SU-DHL-6 (cell line): ENCODE data around the gene PTCD1.
"Not testable (repeated sequence)": the region's sequence is repeated elsewhere in the genome, so short reads cannot be mapped to it uniquely, and the experiment has no call there.

ENCODE experiments used
- H2AFZ ChIP-seq: fragments of 200-600 bp; sonication (generic); 2 replicates; pipeline ENCODE4 v1.6.1; 2014; ENCODE audit warnings: low read depth, mild to moderate bottlenecking, moderate library complexity, mixed read lengths, antibody characterized with exemption, low read length; ENCODE audit not compliant: severe bottlenecking
- H3F3A ChIP-seq: fragments of 200-600 bp; shearing (Covaris generic); 2 replicates; pipeline ENCODE4 v1.6.0; 2016; ENCODE audit warnings: antibody characterized with exemption, mild to moderate bottlenecking; ENCODE audit not compliant: insufficient read depth
- H3K27ac ChIP-seq: fragments of 200-600 bp; sonication (generic); 2 replicates; pipeline ENCODE4 v1.5.1; 2016; ENCODE audit warnings: low read depth, mild to moderate bottlenecking, low read length, moderate library complexity, mixed read lengths
- H3K27me3 ChIP-seq: fragments of 200-600 bp; sonication (generic), shearing (Covaris generic); 2 replicates; pipeline ENCODE4 v1.6.0; 2014; ENCODE audit warnings: mild to moderate bottlenecking, low read length
- H3K36me3 ChIP-seq: fragments of 200-600 bp; sonication (generic); 2 replicates; pipeline ENCODE4 v1.6.1; 2014; ENCODE audit warnings: mild to moderate bottlenecking, low read length, mixed read lengths
- H3K4me2 ChIP-seq: fragments of 300-600, 200-600 bp; shearing (Covaris generic), sonication (generic); 2 replicates; pipeline ENCODE4 v1.6.0; 2014; ENCODE audit warnings: low read length, low read depth, mild to moderate bottlenecking; ENCODE audit not compliant: poor library complexity, severe bottlenecking
- H3K4me3 ChIP-seq: fragments of 200-600 bp; sonication (generic); 2 replicates; pipeline ENCODE4 v1.5.1; 2014; ENCODE audit warnings: antibody characterized with exemption, low read length, mild to moderate bottlenecking, mixed read lengths; ENCODE audit not compliant: insufficient read depth, poor library complexity, severe bottlenecking
- H3K79me2 ChIP-seq: fragments of 200-600 bp; sonication (generic); 2 replicates; pipeline ENCODE4 v1.6.1; 2014; ENCODE audit warnings: mild to moderate bottlenecking, low read length, moderate library complexity; ENCODE audit not compliant: insufficient read depth
- H3K9ac ChIP-seq: fragments of 200-600 bp; sonication (generic); 2 replicates; pipeline ENCODE4 v1.7.0; 2014; ENCODE audit warnings: mild to moderate bottlenecking, low read length
- H3K9me2 ChIP-seq: fragments of 200-600 bp; sonication (generic); replicated peaks from 2 replicates; pipeline ENCODE4 v1.6.1; 2014; ENCODE audit warnings: low read length; ENCODE audit not compliant: insufficient read depth
- H3K9me3 ChIP-seq: fragments of 200-600 bp; sonication (generic); 2 replicates; pipeline ENCODE4 v1.6.1; 2014; ENCODE audit warnings: low read length, mixed read lengths; ENCODE audit not compliant: insufficient read depth
- H4K20me1 ChIP-seq: fragments of 200-600 bp; sonication (generic); 2 replicates; pipeline ENCODE4 v1.6.1; 2014; ENCODE audit warnings: low read depth, mild to moderate bottlenecking, antibody characterized with exemption, low read length, moderate library complexity, mixed read lengths
- EZH2phosphoT487 ChIP-seq: fragments of 200-600 bp; sonication (generic), shearing (Covaris generic); conservative IDR thresholded peaks from 2 replicates; pipeline ENCODE4 v1.6.1; 2018; ENCODE audit warnings: mild to moderate bottlenecking, antibody characterized with exemption, low read length, moderate library complexity, mixed read lengths
- TF ChIP-seq, protein P1 (sequence below): fragments of 200-600 bp; sonication (generic); IDR thresholded peaks from one replicate; pipeline ENCODE4 v1.5.1; 2017; ENCODE audit warnings: antibody characterized with exemption, mild to moderate bottlenecking, low read length, moderate library complexity; ENCODE audit not compliant: insufficient read depth, poor library complexity, severe bottlenecking

The PTCD1 gene

DNA sequence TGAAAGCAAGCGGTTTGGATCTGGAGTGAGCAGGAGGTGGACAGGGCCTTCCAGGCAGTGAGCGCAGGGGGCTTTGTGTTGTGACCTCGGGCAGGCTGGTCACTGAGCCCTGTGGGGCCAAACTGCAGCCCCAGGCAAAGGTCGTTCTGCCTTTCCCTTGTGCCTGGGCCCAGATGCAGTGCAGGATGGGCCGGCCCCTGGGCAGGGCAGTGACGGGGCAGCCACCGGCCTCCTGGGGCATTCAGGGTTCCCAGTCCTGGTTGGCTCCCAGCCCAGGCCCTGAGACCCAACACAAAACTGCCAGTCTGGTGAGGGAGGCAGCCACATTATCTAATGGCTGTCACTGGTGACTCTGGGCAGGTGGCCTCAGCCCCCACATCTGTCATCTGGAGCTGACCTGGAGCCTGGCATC, 56.9 kb downstream of the PTCD1 start:
- Histone ChIP-seq H3K9me3 (no peaks in the 10 kb centered on the region), H2AFZ (no peak overlapping the region), H4K20me1 (peaks cover 5% of the 10 kb centered on the region; the same call in 1 of the 2 replicates), H3K27me3 (no peaks in the 10 kb centered on the region), H3K9me2 (no peaks in the 10 kb centered on the region), H3K36me3 (0 out of 2 replicates have a peak, but pooled peaks cover 2% of the 10 kb centered on the region), H3K4me2 (no peak overlapping the region), H3F3A (peaks cover 24% of the 10 kb centered on the region), H3K27ac (peak overlapping the region; percentile 88), H3K79me2 (peaks cover 75% of the 10 kb centered on the region), H3K9ac (peak overlapping the region; percentile 54), H3K4me3 (no peak overlapping the region)
- TF ChIP-seq, protein P1, sequence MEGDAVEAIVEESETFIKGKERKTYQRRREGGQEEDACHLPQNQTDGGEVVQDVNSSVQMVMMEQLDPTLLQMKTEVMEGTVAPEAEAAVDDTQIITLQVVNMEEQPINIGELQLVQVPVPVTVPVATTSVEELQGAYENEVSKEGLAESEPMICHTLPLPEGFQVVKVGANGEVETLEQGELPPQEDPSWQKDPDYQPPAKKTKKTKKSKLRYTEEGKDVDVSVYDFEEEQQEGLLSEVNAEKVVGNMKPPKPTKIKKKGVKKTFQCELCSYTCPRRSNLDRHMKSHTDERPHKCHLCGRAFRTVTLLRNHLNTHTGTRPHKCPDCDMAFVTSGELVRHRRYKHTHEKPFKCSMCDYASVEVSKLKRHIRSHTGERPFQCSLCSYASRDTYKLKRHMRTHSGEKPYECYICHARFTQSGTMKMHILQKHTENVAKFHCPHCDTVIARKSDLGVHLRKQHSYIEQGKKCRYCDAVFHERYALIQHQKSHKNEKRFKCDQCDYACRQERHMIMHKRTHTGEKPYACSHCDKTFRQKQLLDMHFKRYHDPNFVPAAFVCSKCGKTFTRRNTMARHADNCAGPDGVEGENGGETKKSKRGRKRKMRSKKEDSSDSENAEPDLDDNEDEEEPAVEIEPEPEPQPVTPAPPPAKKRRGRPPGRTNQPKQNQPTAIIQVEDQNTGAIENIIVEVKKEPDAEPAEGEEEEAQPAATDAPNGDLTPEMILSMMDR = no peak

DNA sequence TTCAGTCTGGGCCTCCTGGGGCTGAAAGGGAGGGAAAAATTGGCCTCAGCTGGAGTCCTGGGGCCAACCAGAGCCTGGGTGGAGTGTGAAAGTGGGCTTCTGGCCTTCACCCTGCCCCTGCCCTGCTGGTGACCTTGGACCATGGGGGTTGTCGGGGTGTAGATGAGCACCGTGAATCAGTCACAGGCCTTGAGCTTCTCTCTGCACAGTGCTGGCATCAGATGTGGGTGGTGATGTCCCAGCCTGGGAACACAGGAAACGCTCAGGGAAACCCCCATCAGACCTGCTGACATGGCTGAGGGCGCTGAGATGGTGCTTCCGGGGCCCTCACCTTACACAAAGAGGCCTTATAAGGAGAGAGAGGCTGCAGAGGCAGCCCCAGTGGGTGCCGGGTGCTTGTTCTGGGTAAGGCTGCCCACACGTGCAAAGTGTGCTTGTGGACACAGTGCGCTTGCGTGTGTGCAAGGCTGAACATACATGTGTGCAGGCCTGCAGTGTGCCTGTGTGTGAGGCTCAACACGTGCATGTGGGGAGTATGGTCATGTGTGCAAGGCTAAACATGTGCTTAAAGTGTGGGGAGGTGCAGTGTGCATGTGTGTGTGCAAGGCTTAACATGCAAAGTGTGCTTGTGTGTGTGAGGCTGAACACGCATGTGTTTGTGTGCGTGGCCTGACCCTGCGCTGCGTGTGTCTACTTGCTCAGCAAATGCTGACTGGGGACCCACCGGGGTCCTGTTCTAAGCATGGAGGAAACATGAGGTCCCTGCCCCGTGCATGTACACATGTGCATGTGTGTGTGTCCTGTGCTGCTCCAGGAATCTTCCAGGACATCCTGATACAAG, 57.6 kb downstream of the PTCD1 start:
- no peaks in the 10 kb centered on the region for H3K27me3 ChIP-seq
- H3K9me2 ChIP-seq = no peaks in the 10 kb centered on the region
- H3K9me3 ChIP-seq = no peaks in the 10 kb centered on the region
- TF ChIP-seq, protein P1 = no peak
- TF ChIP-seq EZH2phosphoT487 = no peak
- no peak overlapping the region for H2AFZ ChIP-seq
- 0 out of 2 replicates have a peak, but pooled peaks cover 2% of the 10 kb centered on the region for H3K36me3 ChIP-seq
- H3K79me2 ChIP-seq = peaks cover 81% of the 10 kb centered on the region
- H3K4me2 ChIP-seq = peak overlapping the region; percentile 50
- peaks cover 8% of the 10 kb centered on the region; the same call in 1 of the 2 replicates for H4K20me1 ChIP-seq
- H3K9ac ChIP-seq = peak overlapping the region; percentile 54
- peak overlapping the region; percentile 88 for H3K27ac ChIP-seq
- H3K4me3 ChIP-seq = peak overlapping the region; percentile 19
- H3F3A ChIP-seq = peaks cover 28% of the 10 kb centered on the region

DNA sequence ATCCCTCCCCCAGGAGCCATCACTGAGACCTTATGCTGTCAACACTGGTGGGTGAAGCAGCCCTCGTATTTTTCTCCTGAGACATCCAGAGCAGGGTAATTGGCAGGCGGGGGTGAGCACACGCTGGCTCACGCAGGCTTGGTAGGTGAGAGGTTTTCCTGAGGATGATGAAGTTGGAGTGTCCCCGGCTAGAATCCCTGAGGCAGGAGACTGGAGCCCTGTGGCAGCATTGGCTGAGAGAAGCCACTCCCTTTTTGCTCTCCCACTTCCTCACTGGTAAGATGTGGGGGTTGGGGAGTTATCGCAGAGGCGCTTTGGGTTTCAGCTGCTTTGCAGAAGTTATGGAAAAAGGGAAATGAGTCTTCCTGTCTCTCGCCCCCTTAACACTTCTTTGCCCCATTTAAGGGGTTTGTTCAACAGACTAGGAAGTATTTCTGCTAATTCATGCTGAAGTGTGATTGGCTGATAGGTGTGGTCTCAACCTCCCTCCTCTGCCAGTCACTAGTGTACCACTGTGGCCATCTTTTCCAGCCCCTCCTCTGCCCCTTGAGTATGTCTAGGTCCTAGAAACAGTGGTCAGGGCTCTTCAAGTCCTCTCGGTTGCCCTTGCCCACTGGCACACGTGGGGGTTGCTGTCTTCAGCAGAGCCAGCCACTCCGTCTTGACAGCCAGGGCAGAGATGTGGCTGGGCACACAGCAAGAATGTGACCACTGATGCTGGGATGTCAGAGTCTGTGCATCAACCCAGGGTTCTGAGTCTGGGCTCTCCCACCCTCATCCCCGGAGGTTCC, 58.4 kb downstream of the PTCD1 start:
- peak overlapping the region; percentile 50 for H3K4me2 ChIP-seq
- H3K9me3 ChIP-seq = no peaks in the 10 kb centered on the region
- TF ChIP-seq, protein P1 = no peak
- TF ChIP-seq EZH2phosphoT487 = no peak
- H3K79me2 ChIP-seq = peaks cover 84% of the 10 kb centered on the region
- H3K36me3 ChIP-seq = 0 out of 2 replicates have a peak, but pooled peaks cover 2% of the 10 kb centered on the region
- peak overlapping the region; percentile 54 for H3K9ac ChIP-seq
- peaks cover 11% of the 10 kb centered on the region; the same call in 1 of the 2 replicates for H4K20me1 ChIP-seq
- H3K27me3 ChIP-seq = no peaks in the 10 kb centered on the region
- H3K4me3 ChIP-seq = peak overlapping the region; percentile 19
- peaks cover 30% of the 10 kb centered on the region for H3F3A ChIP-seq
- no peak overlapping the region for H2AFZ ChIP-seq
- H3K27ac ChIP-seq = peak overlapping the region; percentile 88
- H3K9me2 ChIP-seq = no peaks in the 10 kb centered on the region

DNA sequence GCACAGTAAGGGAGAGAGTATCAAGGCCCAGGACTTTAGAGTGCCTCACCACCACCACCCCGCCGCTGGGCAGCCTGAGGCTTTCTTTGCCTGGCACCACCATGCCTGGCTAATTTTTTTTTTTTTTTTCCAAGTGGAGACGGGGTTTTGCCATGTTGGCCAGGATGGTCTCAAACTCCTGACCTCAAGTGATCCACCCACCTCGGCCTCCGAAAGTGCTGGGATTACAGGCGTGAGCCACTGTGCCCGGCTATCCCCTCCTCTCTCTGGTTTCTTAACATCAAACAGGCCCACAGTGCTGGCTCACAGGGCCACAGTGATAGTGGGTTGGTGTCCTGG, 58.9 kb downstream of the PTCD1 start:
- H3K27me3 ChIP-seq, H3K36me3 ChIP-seq, H3K9me2 ChIP-seq, H3K9me3 ChIP-seq, H2AFZ ChIP-seq: not testable (repeated sequence)
- Histone ChIP-seq H3K9ac (peak overlapping the region; percentile 54), H3F3A (peaks cover 30% of the 10 kb centered on the region), H3K4me3 (peak overlapping the region; percentile 2), H4K20me1 (peaks cover 11% of the 10 kb centered on the region; the same call in 1 of the 2 replicates), H3K79me2 (peaks cover 90% of the 10 kb centered on the region), H3K4me2 (peak overlapping the region; percentile 50), H3K27ac (peak overlapping the region; percentile 88)
